Measurements from ENCODE around the gene CTXND1. TPM values are rescaled to one million over a fixed set of nuclear protein-coding genes. Genes with fewer than 3 reads are reported as not detected.
"Not testable (repeated sequence)": the region's sequence is repeated elsewhere in the genome, so short reads cannot be mapped to it uniquely, and the experiment has no call there.

Gene CTXND1
- total RNA-seq, 1 donor from 2014 or later: not detected

GRCh38 chr15:80157215-80157614 is 94.8 kb downstream of the CTXND1 start:
- no peak overlapping the region for H3K4me3 ChIP-seq (ENCODE audit: low read depth, low read length)
- TF ChIP-seq CTCF (conservative IDR thresholded peaks at IDR 0.05; ENCODE audit: low read depth, low read length): no peak
- no peak for DNase-seq (ENCODE audit: low read depth)

GRCh38 chr15:80156176-80156720 is 95.8 kb downstream of the CTXND1 start:
- TF ChIP-seq CTCF (conservative IDR thresholded peaks at IDR 0.05; ENCODE audit: low read depth, low read length): no peak
- no peak for DNase-seq (ENCODE audit: low read depth)
- no peak overlapping the region for H3K4me3 ChIP-seq (ENCODE audit: low read depth, low read length)

GRCh38 chr15:80155378-80156175 is 96.4 kb downstream of the CTXND1 start:
- peak overlapping the region; percentile 12 for H3K4me3 ChIP-seq (ENCODE audit: low read depth, low read length)
- not testable (repeated sequence) for DNase-seq (ENCODE audit: low read depth)

- no peak for TF ChIP-seq CTCF (conservative IDR thresholded peaks at IDR 0.05; ENCODE audit: low read depth, low read length)
- peak overlapping the region; percentile 76 for H3K4me3 ChIP-seq (ENCODE audit: low read depth, low read length)
- no peak for DNase-seq (ENCODE audit: low read depth)
Observed at GRCh38 chr15:80155001-80155377, 97.0 kb downstream of the CTXND1 start.

- no peak for TF ChIP-seq CTCF (conservative IDR thresholded peaks at IDR 0.05; ENCODE audit: low read depth, low read length)
- DNase-seq (ENCODE audit: low read depth): no peak
- H3K4me3 ChIP-seq (ENCODE audit: low read depth, low read length): peak overlapping the region; percentile 76
Observed at GRCh38 chr15:80154336-80154735, 97.7 kb downstream of the CTXND1 start.

- H3K4me3 ChIP-seq (ENCODE audit: low read depth, low read length): peak overlapping the region; percentile 76
- DNase-seq (ENCODE audit: low read depth): no peak
- TF ChIP-seq CTCF (conservative IDR thresholded peaks at IDR 0.05; ENCODE audit: low read depth, low read length): no peak
Observed at GRCh38 chr15:80153900-80154299, 98.1 kb downstream of the CTXND1 start.

- TF ChIP-seq CTCF (conservative IDR thresholded peaks at IDR 0.05; ENCODE audit: low read depth, low read length): no peak
- DNase-seq (ENCODE audit: low read depth): no peak
- peak within 1 kb of the TSS; percentile 76 for H3K4me3 ChIP-seq (ENCODE audit: low read depth, low read length)
Observed at GRCh38 chr15:80152896-80153876, 98.8 kb downstream of the CTXND1 start, which contains the start of gene FAH. TSS of gene FAH (plus strand) at chr15:80152999. CDS start at chr15:80153055, 56 bp downstream.

All from epithelial cell of proximal tubule (primary cell).